ENCODE data around the gene DCXR.

GRCh38 chr17:82078433-82078832 lies 40.9 kb upstream of the DCXR start:
- TF ChIP-seq CTCF (IDR thresholded peaks at IDR 0.05) (no peak), EP300 (IDR thresholded peaks at IDR 0.05) (no peak)

All from upper lobe of left lung (tissue), 4 donors.